IMR-90 (cell line): ENCODE results near the gene POMGNT1. TPM values are rescaled to one million over a fixed set of nuclear protein-coding genes. Genes with fewer than 3 reads are reported as not detected.

ENCODE experiments used
- ATAC-seq: fragments of 200-7000 bp; cut with Tn5 transposase; 2 replicates; pipeline ENCODE4 v1.9.1; 2020; ENCODE audit warnings: low read depth, mild to moderate bottlenecking, moderate library complexity
- BruUV-seq: library from RNA; stranded (reverse); fragments of 400-500 nt; replicated peaks from 2 replicates; lab custom pipeline; 2021; lab: Mats Ljungman, UMichigan
- CTCF ChIA-PET: fragments of 300-600 bp; formaldehyde crosslinking; extraction: SDS; loops from one replicate; lab custom pipeline; 2021; ENCODE audit warnings: antibody characterized with exemption; lab: Yijun Ruan, JAX
- POLR2A ChIA-PET: fragments of 300-600 bp; sonication (Branson Sonifier 250); formaldehyde crosslinking; loops from one replicate; lab custom pipeline; 2022; ENCODE audit warnings: antibody characterized with exemption; ENCODE audit not compliant: unreplicated experiment; lab: Charles Lee
- DNase-seq: peaks from one replicate; pipeline ENCODE4 v3.0.0; 2013
- H2AFZ ChIP-seq: replicated peaks from 2 replicates; pipeline ENCODE3; 2013; ENCODE audit warnings: low read length, mild to moderate bottlenecking; ENCODE audit not compliant: poor library complexity
- H2AK5ac ChIP-seq: 2 replicates; pipeline ENCODE4 v1.6.1; 2013; ENCODE audit warnings: low read depth, low read length, inconsistent platforms
- H2AK9ac ChIP-seq: replicated peaks from 2 replicates; pipeline ENCODE3; 2013; ENCODE audit warnings: mild to moderate bottlenecking, low read depth, low read length, moderate library complexity; ENCODE audit not compliant: poor library complexity
- H2BK120ac ChIP-seq: 2 replicates; pipeline ENCODE4 v1.6.1; 2013; ENCODE audit warnings: low read depth, low read length, inconsistent platforms
- H2BK15ac ChIP-seq: 3 replicates; pipeline ENCODE4 v1.6.1; 2013; ENCODE audit warnings: low read depth, low read length, inconsistent platforms
- H2BK20ac ChIP-seq: 2 replicates; pipeline ENCODE4 v1.6.1; 2013; ENCODE audit warnings: low read depth, mild to moderate bottlenecking, inconsistent platforms, low read length, moderate library complexity
- H2BK5ac ChIP-seq: 2 replicates; pipeline ENCODE4 v1.6.1; 2013; ENCODE audit warnings: mild to moderate bottlenecking, low read depth, low read length, inconsistent platforms; ENCODE audit not compliant: poor library complexity, severe bottlenecking
- H3K14ac ChIP-seq: replicated peaks from 2 replicates; pipeline ENCODE4 v1.6.1; 2013; ENCODE audit warnings: low read depth, low read length, inconsistent platforms
- H3K18ac ChIP-seq: 2 replicates; pipeline ENCODE4 v1.6.1; 2013; ENCODE audit warnings: low read depth, low read length, control low read depth
- H3K23ac ChIP-seq: 2 replicates; pipeline ENCODE4 v1.6.1; 2013; ENCODE audit warnings: low read depth, low read length, inconsistent platforms
- H3K27ac ChIP-seq: 2 replicates; pipeline ENCODE4 v1.5.1; 2013; ENCODE audit warnings: mild to moderate bottlenecking, control low read depth, low read length; ENCODE audit not compliant: insufficient read depth
- H3K27me3 ChIP-seq: 2 replicates; pipeline ENCODE4 v1.6.1; 2013; ENCODE audit warnings: low read length; ENCODE audit not compliant: control insufficient read depth, insufficient read depth
- H3K36me3 ChIP-seq: 2 replicates; pipeline ENCODE4 v1.6.1; 2013; ENCODE audit warnings: low read length, mixed read lengths; ENCODE audit not compliant: control insufficient read depth, insufficient read depth
- H3K4ac ChIP-seq: 2 replicates; pipeline ENCODE4 v1.6.1; 2013; ENCODE audit warnings: low read depth, low read length, inconsistent platforms
- H3K4me1 ChIP-seq: 2 replicates; pipeline ENCODE4 v1.6.1; 2013; ENCODE audit warnings: low read length, mixed read lengths; ENCODE audit not compliant: control insufficient read depth, insufficient read depth
- H3K4me2 ChIP-seq: 2 replicates; pipeline ENCODE4 v1.6.1; 2013; ENCODE audit warnings: low read depth, mild to moderate bottlenecking, control low read depth, low read length, moderate library complexity
- H3K4me3 ChIP-seq: 2 replicates; pipeline ENCODE4 v1.5.1; 2013; ENCODE audit warnings: low read depth, mild to moderate bottlenecking, control low read depth, low read length, moderate library complexity; ENCODE audit not compliant: insufficient read depth
- H3K56ac ChIP-seq: 2 replicates; pipeline ENCODE4 v1.6.1; 2013; ENCODE audit warnings: low read length, inconsistent platforms; ENCODE audit not compliant: insufficient read depth; ENCODE audit errors: extremely low read depth
- H3K79me1 ChIP-seq, 2 experiments: 2 replicates each; pipeline ENCODE4 v1.6.1; 2013; ENCODE audit warnings: low read length in 2 of 2, inconsistent platforms in 1 of 2, low read depth in 1 of 2
- H3K9ac ChIP-seq: 2 replicates; pipeline ENCODE4 v1.6.1; 2013; ENCODE audit warnings: low read depth, low read length, control low read depth
- H3K9me1 ChIP-seq: 2 replicates; pipeline ENCODE4 v1.6.1; 2013; ENCODE audit warnings: low read length, inconsistent platforms; ENCODE audit not compliant: insufficient read depth
- H3K9me3 ChIP-seq: 2 replicates; pipeline ENCODE4 v1.6.1; 2013; ENCODE audit warnings: low read length; ENCODE audit not compliant: control insufficient read depth, insufficient read depth
- H4K20me1 ChIP-seq: 2 replicates; pipeline ENCODE4 v1.6.1; 2013; ENCODE audit warnings: low read length, inconsistent platforms; ENCODE audit not compliant: insufficient read depth
- H4K5ac ChIP-seq: 2 replicates; pipeline ENCODE4 v1.6.1; 2013; ENCODE audit warnings: mild to moderate bottlenecking, low read depth, low read length, control low read depth
- H4K8ac ChIP-seq, 2 experiments: 2 replicates each; pipeline ENCODE4 v1.6.1; 2013; ENCODE audit warnings: low read depth in 2 of 2, low read length in 2 of 2, control low read depth in 1 of 2, inconsistent platforms in 1 of 2
- H4K91ac ChIP-seq: 2 replicates; pipeline ENCODE4 v1.6.1; 2013; ENCODE audit warnings: low read depth, low read length, inconsistent platforms; ENCODE audit not compliant: insufficient read depth
- BHLHE40 ChIP-seq: fragments of 150-350 bp; IDR thresholded peaks from 2 replicates; pipeline ENCODE4 v1.6.1; 2016; ENCODE audit warnings: mild to moderate bottlenecking, low read depth, low read length
- CEBPB ChIP-seq: IDR thresholded peaks from 2 replicates; pipeline ENCODE4 v1.6.1; 2012; ENCODE audit warnings: low read depth, low read length, improper control_type of control experiment
- CHD1 ChIP-seq: IDR thresholded peaks from 2 replicates; pipeline ENCODE4 v1.6.1; 2012; ENCODE audit warnings: low read depth, low read length, improper control_type of control experiment
- CTCF ChIP-seq: conservative IDR thresholded peaks from 2 replicates; pipeline ENCODE4 v1.5.1; 2012; ENCODE audit warnings: mild to moderate bottlenecking, low read depth, low read length, improper control_type of control experiment
- ELK1 ChIP-seq: fragments of 150-350 bp; IDR thresholded peaks from 2 replicates; pipeline ENCODE4 v1.6.1; 2016; ENCODE audit warnings: low read depth, mild to moderate bottlenecking, low read length, moderate library complexity, borderline replicate concordance
- FOS ChIP-seq: fragments of 150-350 bp; IDR thresholded peaks from 2 replicates; pipeline ENCODE4 v1.6.1; 2016; ENCODE audit warnings: low read depth, low read length
- MAFK ChIP-seq: IDR thresholded peaks from 2 replicates; pipeline ENCODE4 v1.6.1; 2012; ENCODE audit warnings: low read depth, low read length, improper control_type of control experiment
- MAZ ChIP-seq: IDR thresholded peaks from 2 replicates; pipeline ENCODE4 v1.6.1; 2012; ENCODE audit warnings: low read depth, mild to moderate bottlenecking, low read length, improper control_type of control experiment, moderate library complexity, borderline replicate concordance
- MXI1 ChIP-seq: IDR thresholded peaks from 2 replicates; pipeline ENCODE4 v1.6.1; 2012; ENCODE audit warnings: low read depth, mild to moderate bottlenecking, low read length, moderate library complexity, borderline replicate concordance
- NFE2L2 ChIP-seq: fragments of 150-350 bp; IDR thresholded peaks from 2 replicates; pipeline ENCODE4 v1.6.1; 2016; ENCODE audit warnings: low read depth, mild to moderate bottlenecking, low read length
- POLR2A ChIP-seq: IDR thresholded peaks from 2 replicates; pipeline ENCODE4 v1.6.1; 2012; ENCODE audit warnings: mild to moderate bottlenecking, low read depth, low read length
- RAD21 ChIP-seq: IDR thresholded peaks from 2 replicates; pipeline ENCODE4 v1.6.1; 2012; ENCODE audit warnings: low read length, improper control_type of control experiment
- RCOR1 ChIP-seq: IDR thresholded peaks from 2 replicates; pipeline ENCODE4 v1.6.1; 2012; ENCODE audit warnings: mild to moderate bottlenecking, low read length, improper control_type of control experiment; ENCODE audit not compliant: insufficient replicate concordance
- RFX5 ChIP-seq: IDR thresholded peaks from 2 replicates; pipeline ENCODE4 v1.8.0; 2012; ENCODE audit warnings: low read depth, mild to moderate bottlenecking, low read length, moderate library complexity
- SMC3 ChIP-seq: fragments of 150-350 bp; IDR thresholded peaks from 2 replicates; pipeline ENCODE4 v1.6.1; 2016; ENCODE audit warnings: low read depth, mild to moderate bottlenecking, antibody characterized with exemption, low read length, moderate library complexity
- USF2 ChIP-seq: fragments of 150-350 bp; IDR thresholded peaks from 2 replicates; pipeline ENCODE4 v1.6.1; 2017; ENCODE audit warnings: mild to moderate bottlenecking, antibody characterized with exemption, low read length, low read depth
- WGBS, 2 experiments: methylation state at CpG; one replicate each; pipeline versions ENCODE4 v1.1.5 to v1.1.7; 2013; ENCODE audit warnings: missing lambda C conversion rate in 2 of 2; ENCODE audit not compliant: insufficient read length in 1 of 2; ENCODE audit errors: extremely low coverage in 2 of 2; 5-methylcytosine and 5-hydroxymethylcytosine counted together
- dilution Hi-C: fragments of 300-500 bp; cut with HindIII; formaldehyde crosslinking; loops from one replicate; pipeline ENCODE4 v1.14.3; 2018; ENCODE audit warnings: low sequenced_read_pairs; ENCODE audit not compliant: unreplicated experiment
- in situ Hi-C: fragments of 300-500 bp; cut with MboI; formaldehyde crosslinking; loops from 3 replicates; pipeline ENCODE4 v1.14.3; 2019; ENCODE audit warnings: low sequenced_read_pairs, inconsistent platforms, mixed read lengths
- intact Hi-C: fragments of 100-400 bp; cut with micrococcal nuclease; formaldehyde crosslinking; loops from 2 replicates; pipeline ENCODE4 v1.10.0; 2022
- polyA plus RNA-seq, 3 experiments: library from polyadenylated mRNA; depleted of rRNA; stranded (reverse); fragments of >200 nt; gene quantifications; 2 replicates each; pipeline ENCODE4 v1.2.3, GENCODE V29; 2012; ENCODE audit warnings: low replicate concordance in 1 of 3
- total RNA-seq: library from RNA; depleted of rRNA; stranded (reverse); fragments of >200 nt; gene quantifications from 2 replicates; pipeline ENCODE4 v1.2.3, GENCODE V29; 2012

Gene POMGNT1
- total and polyA plus RNA-seq, 2 of the 4 experiments (the other 2 are of a cell fraction) = 54.8 to 65.3 TPM

- no peak overlapping the region for H4K8ac ChIP-seq
- H3K9me1 ChIP-seq = peaks cover 9% of the 10 kb centered on the region
- intact Hi-C loops = no loop called here
- ChIA-PET POLR2A (no interaction called here), CTCF (no interaction called here)
- H3K18ac ChIP-seq = no peak overlapping the region
- dilution Hi-C loops = no loop called here
- no peaks in the 10 kb centered on the region for H4K20me1 ChIP-seq
- no peak overlapping the region for H3K14ac ChIP-seq
- H4K91ac ChIP-seq = no peak overlapping the region
- DNase-seq (no peak), ATAC-seq (no peak)
- H3K79me1 ChIP-seq = no peaks in the 10 kb centered on the region
- no TSS peak for BruUV-seq
- no peak overlapping the region for H2BK120ac ChIP-seq
- H2BK5ac ChIP-seq = no peak overlapping the region
- H3K4me2 ChIP-seq = no peak overlapping the region
- H3K27ac ChIP-seq = no peak overlapping the region
- H3K9ac ChIP-seq = no peak overlapping the region
- no peak overlapping the region for H3K4me3 ChIP-seq
- no peak overlapping the region for H2AFZ ChIP-seq
- H2BK20ac ChIP-seq = no peak overlapping the region
- no peak overlapping the region for H2BK15ac ChIP-seq
- H4K5ac ChIP-seq = no peak overlapping the region
- H3K56ac ChIP-seq = no peak overlapping the region
- H3K4ac ChIP-seq = no peak overlapping the region
- no peaks in the 10 kb centered on the region for H3K9me3 ChIP-seq
- H3K36me3 ChIP-seq = no peaks in the 10 kb centered on the region
- no peak overlapping the region for H2AK5ac ChIP-seq
- no peak for TF ChIP-seq MAFK
- TF ChIP-seq ELK1 = no peak
- TF ChIP-seq RAD21 = no peak
- no peak for TF ChIP-seq MXI1
- TF ChIP-seq CEBPB = no peak
- no peak for TF ChIP-seq RFX5
- no peak for TF ChIP-seq POLR2A
- no peak for TF ChIP-seq NFE2L2
- TF ChIP-seq USF2 = no peak
- TF ChIP-seq CHD1 = no peak
- no peak for TF ChIP-seq SMC3
- no peak for TF ChIP-seq BHLHE40
- no peak for TF ChIP-seq FOS
- no peak for TF ChIP-seq CTCF
- no peak for TF ChIP-seq RCOR1
- TF ChIP-seq MAZ = no peak
- peaks cover 5% of the 10 kb centered on the region for H3K4me1 ChIP-seq
- in situ Hi-C loops = no loop called here
- no peak overlapping the region for H2AK9ac ChIP-seq
- WGBS, 2 experiments = 29% methylated on average over 1 of the region's 6 CpGs; no CpG with 5 or more reads in 1 of the 2 experiments
- H3K23ac ChIP-seq = no peak overlapping the region
- H3K27me3 ChIP-seq = peaks cover 27% of the 10 kb centered on the region
Measured at GRCh38 chr1:46171871-46172270, 26.4 kb downstream of the POMGNT1 start.
